SU-DHL-6 (cell line): ENCODE data around the gene SERPINB3.

Experiments
- CTCF ChIP-seq: fragments of 200-600 bp; sonication (generic); IDR thresholded peaks from one replicate; pipeline ENCODE4 v1.5.1; 2017; ENCODE audit warnings: antibody characterized with exemption, mild to moderate bottlenecking, low read length, moderate library complexity; ENCODE audit not compliant: insufficient read depth, poor library complexity, severe bottlenecking
- EZH2phosphoT487 ChIP-seq: fragments of 200-600 bp; sonication (generic), shearing (Covaris generic); conservative IDR thresholded peaks from 2 replicates; pipeline ENCODE4 v1.6.1; 2018; ENCODE audit warnings: mild to moderate bottlenecking, antibody characterized with exemption, low read length, moderate library complexity, mixed read lengths

- TF ChIP-seq CTCF (no peak), EZH2phosphoT487 (no peak)
Observed at GRCh38 chr18:63626431-63626830, 35.3 kb downstream of the SERPINB3 start.
